Measurements from ENCODE around the gene HSFX3.

GRCh38 chrX:149512225-149512885, 37.4 kb downstream of the HSFX3 start:
- no peak for TF ChIP-seq EZH2 (IDR thresholded peaks at IDR 0.05)
- TF ChIP-seq, protein P1, sequence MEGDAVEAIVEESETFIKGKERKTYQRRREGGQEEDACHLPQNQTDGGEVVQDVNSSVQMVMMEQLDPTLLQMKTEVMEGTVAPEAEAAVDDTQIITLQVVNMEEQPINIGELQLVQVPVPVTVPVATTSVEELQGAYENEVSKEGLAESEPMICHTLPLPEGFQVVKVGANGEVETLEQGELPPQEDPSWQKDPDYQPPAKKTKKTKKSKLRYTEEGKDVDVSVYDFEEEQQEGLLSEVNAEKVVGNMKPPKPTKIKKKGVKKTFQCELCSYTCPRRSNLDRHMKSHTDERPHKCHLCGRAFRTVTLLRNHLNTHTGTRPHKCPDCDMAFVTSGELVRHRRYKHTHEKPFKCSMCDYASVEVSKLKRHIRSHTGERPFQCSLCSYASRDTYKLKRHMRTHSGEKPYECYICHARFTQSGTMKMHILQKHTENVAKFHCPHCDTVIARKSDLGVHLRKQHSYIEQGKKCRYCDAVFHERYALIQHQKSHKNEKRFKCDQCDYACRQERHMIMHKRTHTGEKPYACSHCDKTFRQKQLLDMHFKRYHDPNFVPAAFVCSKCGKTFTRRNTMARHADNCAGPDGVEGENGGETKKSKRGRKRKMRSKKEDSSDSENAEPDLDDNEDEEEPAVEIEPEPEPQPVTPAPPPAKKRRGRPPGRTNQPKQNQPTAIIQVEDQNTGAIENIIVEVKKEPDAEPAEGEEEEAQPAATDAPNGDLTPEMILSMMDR (IDR thresholded peaks at IDR 0.05 in 2 of 3, conservative IDR thresholded peaks at IDR 0.05 in 1 of 3; ENCODE audit: borderline replicate concordance in 1 of 3, insufficient read depth in 1 of 3, low read depth in 2 of 3, low read length in 2 of 3) = peak; percentile 47 to 56 (median 54); a peak in 5 of 6 replicates
- no peak for TF ChIP-seq POLR2A (IDR thresholded peaks at IDR 0.05; ENCODE audit: borderline replicate concordance, extremely low read depth, insufficient read depth, insufficient read length)

Measured in HCT116 (cell line).